GM21360 (cell line): Measurements from ENCODE around the gene HMG20A.

Experiments used
- ATAC-seq: cut with Tn5 transposase; IDR thresholded peaks from one replicate; pipeline ENCODE4 v1.9.1; 2021; ENCODE audit warnings: mild to moderate bottlenecking, moderate library complexity; ENCODE audit not compliant: unreplicated experiment

HMG20A gene

GRCh38 chr15:77420610-77421369, at the start of gene HMG20A:
TSS of gene HMG20A (plus strand) at chr15:77420888. CDS start at chr15:77458408, 37,520 bp downstream.
- ATAC-seq: peak; percentile 16

DNA sequence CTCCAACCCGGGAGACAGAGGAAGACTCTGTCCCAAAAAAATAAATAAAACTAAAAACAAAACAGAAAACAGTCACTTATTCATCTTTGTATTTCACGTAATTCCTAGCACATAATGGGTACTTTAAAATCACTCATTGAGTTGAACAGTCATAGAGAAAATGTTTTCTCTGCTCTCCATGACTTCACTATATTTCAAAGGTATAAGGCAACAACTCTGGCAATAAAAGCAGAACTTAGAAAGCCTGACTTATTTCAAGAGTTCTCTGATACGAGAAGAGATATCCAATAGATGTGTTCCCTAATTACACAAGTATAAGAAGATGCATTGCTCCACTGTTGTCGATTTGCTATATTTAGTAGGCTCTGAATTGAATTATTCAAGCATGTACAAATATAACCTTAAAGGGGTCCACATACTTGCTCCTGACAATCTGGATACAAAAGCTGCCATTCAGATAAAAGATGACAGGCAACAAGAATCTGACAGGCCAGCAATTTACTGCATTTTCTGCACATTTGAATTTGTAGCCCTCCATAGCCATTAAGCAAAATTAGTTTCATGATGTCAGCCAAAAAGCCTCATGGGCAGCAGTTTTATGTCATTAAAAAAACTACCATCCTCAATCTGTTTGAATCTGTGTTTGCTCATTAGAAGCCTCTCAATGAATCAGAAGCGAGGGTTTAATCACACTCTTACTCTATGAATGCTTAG, 48.7 kb upstream of the HMG20A start:
- no peak for ATAC-seq

DNA sequence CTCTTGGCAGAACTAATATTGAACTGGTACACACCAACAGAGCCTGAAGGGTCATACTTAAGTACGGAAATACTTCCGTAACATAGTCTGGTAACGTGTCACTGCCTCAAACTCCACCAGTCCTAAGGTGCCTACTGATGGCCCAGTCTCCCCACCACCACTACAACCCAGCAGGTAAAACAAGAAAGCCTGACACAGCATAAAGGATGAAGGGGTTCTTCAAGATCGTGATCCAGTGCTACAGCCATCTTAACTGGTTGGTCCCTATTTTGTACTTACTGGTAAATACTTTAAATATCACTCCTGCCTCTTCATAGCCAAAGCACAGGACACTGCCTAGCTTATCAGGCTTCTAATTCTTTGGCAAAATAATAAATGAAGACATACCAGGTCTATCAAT, 47.2 kb upstream of the HMG20A start:
- ATAC-seq: no peak

DNA sequence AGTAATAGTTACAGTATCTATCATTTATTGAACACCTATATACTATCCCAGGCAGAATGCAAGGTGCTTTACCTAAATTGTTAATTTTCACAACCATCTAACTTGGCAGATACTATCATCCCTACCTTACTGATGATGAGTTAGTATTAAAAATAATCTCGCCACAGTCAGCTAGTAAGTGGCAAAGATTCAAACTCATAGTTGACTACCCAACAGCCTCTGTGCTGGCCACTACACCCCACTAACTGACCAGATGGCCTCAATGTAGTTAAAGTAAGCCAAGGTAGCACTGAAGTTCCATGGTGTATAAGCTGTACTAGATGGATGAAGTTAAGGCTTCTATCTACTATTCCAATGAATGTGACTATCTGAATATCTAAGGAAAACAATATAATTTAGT, 45.6 kb upstream of the HMG20A start:
- no peak for ATAC-seq

GRCh38 chr15:77376770-77377169, 43.9 kb upstream of the HMG20A start:
- ATAC-seq: no peak

GRCh38 chr15:77380033-77380432, 40.7 kb upstream of the HMG20A start:
- no peak for ATAC-seq

GRCh38 chr15:77384086-77384485, 36.6 kb upstream of the HMG20A start:
- ATAC-seq: no peak

- ATAC-seq: no peak
Measured at GRCh38 chr15:77384589-77385359, 35.9 kb upstream of the HMG20A start.

- no peak for ATAC-seq
Measured at GRCh38 chr15:77386626-77387025, 34.1 kb upstream of the HMG20A start.

- no peak for ATAC-seq
Measured at GRCh38 chr15:77387365-77388105, 33.2 kb upstream of the HMG20A start.

- no peak for ATAC-seq
Measured at GRCh38 chr15:77391372-77391951, 29.2 kb upstream of the HMG20A start.

- ATAC-seq: no peak
Measured at GRCh38 chr15:77392762-77393470, 27.8 kb upstream of the HMG20A start.

DNA sequence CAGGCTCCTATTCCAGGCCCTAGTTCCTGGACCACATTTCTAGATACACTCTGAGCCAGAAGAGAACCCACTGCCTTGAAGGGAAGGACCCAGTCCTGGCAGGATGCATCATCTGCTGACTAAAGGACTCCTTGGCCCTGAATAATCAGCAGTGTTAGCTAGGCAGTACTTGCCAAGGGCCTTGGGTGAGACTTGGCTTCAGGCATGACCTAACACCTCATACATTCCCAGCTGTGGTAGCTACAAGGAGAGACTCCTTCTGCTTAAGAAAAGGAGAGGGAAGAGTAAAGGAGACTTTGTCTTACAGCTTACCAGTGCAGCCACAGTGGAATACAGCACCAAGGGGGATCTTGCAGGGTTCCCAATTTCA, 27.2 kb upstream of the HMG20A start:
- ATAC-seq: no peak

DNA sequence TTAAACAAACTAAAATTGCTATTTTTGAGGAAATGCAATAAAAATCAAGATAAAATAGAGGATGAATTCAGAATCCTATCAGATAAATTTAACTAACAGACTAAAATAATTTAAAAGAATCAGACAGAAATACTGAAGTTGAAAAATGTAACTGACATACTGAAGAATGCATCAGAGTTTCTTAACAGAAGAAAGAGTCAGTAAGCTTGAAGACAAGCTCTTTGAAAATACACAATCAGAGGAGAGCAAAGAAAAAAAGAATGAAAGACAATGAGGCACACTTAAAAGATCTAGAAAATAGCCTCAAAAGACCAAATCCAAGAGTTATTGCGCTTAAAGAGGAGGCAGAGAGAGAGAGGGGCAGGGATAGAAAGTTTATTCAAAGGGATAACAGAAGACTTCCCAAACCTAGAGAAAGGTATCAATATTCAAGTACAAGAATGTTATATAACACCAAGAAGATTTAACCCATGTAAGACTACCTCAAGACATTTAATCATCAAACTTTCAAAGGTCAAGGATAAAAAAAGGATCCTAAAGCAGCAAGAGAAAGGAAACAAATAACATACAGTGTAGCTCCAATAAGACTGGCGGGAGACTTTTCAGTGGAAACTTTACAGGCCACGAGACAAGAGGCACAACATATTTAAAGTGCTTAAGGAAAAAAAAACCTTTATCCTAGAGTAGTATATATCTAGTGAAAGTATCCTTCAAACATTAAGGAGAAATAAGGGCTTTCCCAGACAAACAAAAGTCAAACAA, 25.5 kb upstream of the HMG20A start:
- no peak for ATAC-seq

GRCh38 chr15:77396692-77397091, 24.0 kb upstream of the HMG20A start:
- no peak for ATAC-seq

DNA sequence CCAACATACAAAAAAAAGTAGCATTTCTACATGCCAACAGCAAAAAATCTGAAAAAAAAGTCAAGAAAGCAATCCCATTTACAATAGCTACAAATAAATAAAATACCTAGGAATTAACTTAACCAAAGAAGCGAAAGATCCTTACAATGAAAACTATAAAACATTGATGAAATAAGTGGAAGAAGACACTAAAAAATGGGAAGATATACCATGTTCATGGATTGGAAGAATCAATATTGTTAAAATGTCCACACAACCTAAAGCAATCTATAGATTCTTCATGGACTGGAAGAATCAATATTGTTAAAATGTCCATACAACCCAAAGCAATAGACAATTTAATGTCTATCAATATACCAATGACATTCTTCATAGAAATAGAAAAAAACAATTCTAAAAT, 21.8 kb upstream of the HMG20A start:
- ATAC-seq: no peak

DNA sequence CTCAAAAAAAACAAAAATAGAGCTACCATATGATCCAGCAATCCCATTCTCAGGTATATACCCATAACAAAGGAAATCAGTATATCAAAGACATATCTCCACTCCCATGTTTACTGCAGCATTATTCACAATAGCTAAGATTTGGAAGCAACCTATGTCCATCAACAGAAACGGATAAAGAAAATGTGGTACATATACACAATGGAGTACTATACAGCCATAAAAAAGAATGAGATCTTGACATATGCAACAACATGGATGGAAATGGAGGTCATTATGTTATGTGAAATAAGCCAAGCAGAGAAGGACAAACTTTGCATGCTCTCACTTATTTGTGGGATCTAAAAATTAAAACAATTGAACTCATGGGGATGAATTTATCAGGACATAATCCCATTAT, 20.4 kb upstream of the HMG20A start:
- ATAC-seq: no peak

GRCh38 chr15:77402740-77403379, 17.8 kb upstream of the HMG20A start:
- ATAC-seq: no peak
